HG02759 (cell line): ENCODE measurements around the gene INKA1.
A peak's percentile ranks its signal among the peaks of the same experiment; 100 is the strongest.
"Not testable (repeated sequence)": the region's sequence is repeated elsewhere in the genome, so short reads cannot be mapped to it uniquely, and the experiment has no call there.

Experiments used
- ATAC-seq: cut with Tn5 transposase; IDR thresholded peaks from one replicate; pipeline ENCODE4 v1.9.1; 2021; ENCODE audit warnings: mild to moderate bottlenecking, moderate library complexity; ENCODE audit not compliant: unreplicated experiment

Gene INKA1

DNA sequence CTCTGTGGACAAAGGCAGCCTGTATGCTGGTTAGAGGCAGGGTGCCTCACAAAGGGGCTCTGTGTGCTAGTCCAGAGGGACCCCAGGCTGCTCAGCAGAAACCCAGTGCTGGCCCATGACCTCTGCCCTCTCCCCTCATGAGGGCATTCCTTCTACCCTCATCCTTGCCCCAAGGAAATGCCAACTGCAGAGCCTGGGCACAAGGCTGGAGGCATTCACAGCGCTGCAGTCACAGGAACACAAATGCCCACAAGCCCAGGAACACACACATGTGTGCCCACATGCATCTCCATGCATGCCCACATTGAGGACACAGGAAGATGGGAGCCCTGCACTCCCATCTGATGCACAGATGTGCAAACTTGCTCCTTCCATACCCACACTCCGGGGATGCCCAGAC lies 3.8 kb downstream of the INKA1 start:
- ATAC-seq: no peak

DNA sequence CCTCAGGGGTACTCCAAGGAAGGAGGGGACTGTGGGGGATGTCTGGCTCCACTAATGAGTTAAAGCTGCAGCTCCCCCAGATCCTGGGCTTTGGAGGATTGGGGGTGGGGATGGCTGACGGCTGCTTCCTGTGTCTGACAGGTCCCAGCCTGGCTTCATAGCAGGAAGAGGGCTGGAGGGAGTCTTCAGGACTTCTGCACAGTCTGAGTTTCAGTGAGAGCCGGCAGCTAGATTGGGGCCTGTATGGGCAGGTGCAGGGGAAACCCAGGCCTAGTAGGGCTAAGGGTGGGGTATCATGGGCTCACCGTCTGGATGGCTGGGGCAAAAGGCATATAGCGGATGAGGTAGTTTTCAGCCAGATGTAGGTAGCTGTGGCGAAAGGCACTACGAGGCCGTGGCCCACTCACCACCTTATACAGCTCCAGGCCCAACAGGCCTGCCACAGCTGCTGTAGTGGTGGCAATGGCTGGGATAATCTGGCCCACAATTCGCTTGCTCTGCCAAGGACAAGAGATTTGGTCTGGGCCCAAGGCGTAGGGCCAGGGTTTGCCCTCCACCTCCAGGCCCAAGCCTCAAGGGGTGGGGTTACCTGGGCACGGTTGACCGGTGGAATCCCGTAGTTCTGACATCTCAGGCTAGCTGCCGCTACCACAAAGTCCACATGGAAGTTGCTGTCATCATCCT lies 4.5 kb downstream of the INKA1 start:
- no peak for ATAC-seq

DNA sequence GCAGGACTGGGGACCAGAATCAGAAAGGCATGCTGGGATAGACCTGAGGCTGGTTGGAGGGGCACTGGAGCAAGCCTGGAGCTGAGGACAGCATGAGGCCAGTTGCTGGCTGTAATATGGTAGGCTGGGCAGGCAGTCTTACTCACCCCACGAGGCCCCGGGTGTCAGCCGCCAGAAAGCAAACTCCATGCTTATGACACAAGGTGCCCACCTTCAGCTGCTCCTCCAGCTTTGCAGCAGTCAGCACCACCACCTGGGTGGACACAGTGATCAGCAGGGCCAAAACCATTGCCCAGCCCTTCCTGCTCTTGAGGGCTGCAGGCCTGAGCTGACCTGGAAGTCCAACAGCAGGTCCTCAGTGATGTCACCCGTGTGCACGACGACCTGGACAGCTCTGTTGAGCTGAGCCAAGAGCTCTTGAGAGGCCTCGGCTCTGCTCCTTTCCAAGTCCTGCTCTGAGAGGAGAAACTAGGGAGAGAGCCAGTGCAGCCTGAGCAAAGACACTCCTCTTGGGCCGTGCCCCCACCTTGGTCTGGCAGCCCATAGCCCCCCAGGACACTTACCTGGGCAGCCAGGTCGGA lies 9.9 kb downstream of the INKA1 start:
- no peak for ATAC-seq

DNA sequence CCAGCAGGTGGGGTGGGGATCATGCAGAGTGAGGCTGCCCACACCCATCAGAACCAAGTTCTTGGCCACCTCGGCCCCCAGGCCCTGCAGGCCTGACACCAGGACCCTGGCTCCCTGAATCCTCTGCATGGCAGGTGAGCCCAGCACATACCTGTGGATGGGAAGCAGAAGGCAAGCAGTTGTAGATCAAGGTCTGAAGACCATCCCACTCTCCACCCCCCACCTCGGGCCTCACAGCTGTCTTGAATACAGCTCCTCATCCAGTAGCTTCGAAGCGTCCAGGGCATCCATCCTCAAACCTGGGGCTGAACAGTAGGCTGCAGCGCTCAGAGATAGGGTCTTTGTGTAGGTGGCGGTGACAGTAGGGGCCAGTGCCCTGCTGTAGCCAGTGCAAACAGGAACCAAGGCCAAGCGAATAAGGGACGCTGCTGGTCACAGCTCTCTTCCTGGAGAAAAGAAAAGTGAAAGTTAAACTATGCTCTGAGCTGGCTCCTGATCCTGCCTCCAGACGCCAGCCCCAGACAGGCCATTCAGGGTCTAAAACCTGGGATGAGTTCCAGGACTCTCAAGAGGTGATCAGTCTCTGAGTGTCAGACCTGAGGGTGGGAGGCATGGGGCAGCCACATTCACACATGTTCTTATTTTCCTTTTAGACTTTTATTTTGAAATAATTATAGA lies 10.6 kb downstream of the INKA1 start, which contains the start of gene UBA7:
Gene UBA7 (minus strand): TSS at position 457 of the 678 bp plus-strand sequence. CDS start 166 bp downstream, at position 291.
- peak; percentile 67 for ATAC-seq

DNA sequence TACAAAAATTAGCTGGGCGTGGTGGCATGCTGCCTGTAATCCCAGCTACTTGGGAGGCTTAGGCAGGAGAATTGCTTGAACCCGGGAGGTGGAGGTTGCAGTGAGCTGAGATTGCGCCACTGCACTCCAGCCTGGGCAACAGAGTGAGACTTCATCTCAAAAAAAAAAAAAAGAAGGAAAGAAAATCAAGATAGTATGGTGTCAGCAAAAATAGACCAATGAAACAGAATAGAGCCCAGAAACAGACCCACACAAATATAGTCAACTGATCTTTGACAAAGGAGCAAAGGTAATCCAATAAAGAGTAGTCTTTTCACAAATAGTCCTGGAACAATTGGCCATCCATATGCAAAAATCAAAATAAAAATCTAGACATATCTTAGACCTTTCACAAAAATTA lies 20.1 kb downstream of the INKA1 start:
- ATAC-seq: not testable (repeated sequence)

DNA sequence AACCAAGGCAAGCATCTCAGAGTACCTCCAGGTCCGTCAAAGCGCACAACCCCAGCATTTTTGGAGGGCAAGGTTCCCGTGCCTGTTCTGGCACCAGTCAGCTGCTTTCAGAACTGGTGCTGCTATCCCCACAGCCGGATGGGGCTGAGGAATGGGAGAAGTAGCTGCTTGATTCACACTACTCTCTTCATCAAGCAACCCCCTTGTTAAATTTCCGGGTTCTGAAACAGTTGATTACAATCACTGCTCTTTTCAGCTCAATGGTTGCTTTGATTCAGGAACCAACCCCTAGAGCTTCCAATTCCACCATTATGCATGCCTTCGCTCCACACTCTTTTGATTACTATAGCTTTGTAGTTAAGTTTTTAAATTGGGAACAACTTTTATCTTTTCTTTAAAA lies 23.0 kb downstream of the INKA1 start:
- no peak for ATAC-seq

DNA sequence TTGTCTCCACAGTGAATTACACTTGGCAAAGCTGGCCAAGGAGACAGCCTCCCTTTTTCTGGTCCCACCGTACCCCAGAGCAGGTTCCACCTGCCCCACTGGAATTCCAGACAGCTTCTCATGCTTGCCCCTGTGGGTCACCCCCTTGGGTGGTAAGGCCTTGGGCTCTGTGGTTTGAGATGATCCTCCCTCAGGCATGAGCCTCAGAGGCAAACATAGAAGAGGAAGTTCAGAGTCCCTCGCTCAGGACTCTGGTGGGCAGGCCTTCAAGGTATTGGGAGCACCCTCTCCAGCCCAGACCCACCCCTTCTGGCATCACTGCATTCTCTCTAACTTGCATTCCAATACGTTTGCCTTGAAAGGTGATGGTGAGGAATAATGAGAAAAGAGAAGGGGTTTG lies 28.3 kb downstream of the INKA1 start:
- ATAC-seq: no peak

DNA sequence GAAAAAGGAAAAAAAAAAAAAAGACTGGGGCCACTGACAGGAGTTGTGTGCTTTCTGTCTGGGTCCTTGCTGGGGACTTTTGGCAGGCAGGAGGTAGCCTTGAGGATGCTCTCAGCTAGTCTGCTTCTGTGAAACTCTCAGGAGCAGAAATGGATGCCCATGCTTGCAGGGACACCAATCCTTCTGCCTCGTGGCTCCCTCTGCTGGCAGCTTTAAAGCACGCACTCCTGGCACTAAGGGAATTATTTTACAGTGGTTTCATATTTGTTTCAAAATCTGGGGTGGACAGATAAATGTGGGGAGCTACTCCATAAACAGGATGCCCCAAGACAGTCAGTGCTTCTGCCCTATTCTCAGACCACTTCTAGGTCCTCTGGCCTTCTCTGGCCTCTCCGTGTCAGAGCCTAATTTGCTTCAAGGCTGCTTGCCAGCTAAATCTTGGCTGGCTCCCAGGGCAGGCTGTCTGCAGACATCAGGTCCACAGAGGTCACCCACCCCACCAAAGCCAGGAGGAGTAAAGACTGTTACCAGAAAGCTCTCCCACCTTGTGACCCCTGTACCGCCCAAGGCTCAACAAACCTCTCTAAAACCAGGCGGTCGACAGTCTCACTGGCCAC lies 36.2 kb downstream of the INKA1 start:
- no peak for ATAC-seq

DNA sequence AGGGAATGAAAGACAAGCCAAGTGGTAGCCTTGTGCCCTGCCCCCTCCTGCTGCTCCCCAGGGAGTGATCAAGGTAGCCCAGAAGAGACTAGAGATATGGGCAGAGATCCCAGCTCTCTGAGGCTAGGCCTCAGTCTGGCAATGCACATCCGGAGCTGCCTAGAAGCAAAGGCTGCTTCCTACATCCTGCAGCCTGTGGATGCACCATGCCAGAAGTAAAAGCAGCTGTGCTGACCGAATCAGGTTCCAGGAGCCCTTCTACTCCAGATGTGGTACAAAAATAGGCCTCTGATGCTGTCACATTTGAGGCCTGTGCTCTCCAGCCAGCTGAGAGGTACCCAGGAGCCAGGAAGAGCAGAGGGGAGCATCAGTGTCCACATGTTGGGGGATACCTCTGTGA lies 37.3 kb downstream of the INKA1 start:
- ATAC-seq: no peak

DNA sequence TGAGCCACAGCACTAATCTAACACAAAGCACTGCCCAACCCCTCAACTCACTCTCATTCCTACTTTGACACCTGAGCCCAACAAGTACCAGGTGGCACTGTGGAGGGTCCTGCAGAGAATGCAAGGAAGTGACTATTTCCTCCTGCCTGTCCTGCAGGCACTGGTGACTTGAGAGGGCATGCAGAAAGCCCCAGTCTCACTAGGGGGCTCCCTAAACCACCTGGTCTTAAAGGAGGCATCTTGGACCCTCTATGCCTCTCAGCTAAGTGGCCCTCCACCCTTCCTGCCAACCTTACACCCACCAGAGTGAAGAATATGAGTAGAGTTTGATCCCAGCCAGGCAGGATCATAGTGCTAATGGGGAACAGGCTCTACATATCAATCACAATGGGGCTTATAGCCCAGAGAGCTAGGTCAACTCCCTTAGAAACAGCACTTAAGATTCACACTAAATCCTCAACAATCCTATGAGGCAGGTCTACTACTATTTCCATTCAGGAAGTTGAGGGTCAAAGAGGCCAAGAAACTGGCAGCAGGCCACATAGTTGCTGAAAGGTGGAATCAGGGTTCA lies 38.1 kb downstream of the INKA1 start:
- ATAC-seq: no peak

DNA sequence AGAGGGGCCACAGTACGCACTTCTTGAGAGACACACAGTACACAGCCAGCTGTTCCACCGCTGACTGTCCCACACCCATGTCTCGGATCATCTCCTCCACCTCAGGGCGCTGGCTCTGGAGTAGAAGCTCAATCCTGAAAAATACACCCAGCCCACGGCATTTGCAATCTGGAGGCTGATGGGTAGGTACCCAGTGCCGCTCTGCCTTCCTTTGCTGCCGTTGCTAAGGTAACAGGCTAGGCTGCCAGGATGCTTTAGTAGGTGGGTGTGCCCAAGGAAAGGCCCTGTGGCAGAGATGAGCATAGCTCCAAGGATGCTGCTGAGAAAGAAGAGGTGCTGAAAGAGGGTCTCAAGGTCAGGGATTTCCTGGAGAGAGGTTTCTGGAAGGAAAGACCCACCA lies 38.7 kb downstream of the INKA1 start:
- ATAC-seq: no peak

DNA sequence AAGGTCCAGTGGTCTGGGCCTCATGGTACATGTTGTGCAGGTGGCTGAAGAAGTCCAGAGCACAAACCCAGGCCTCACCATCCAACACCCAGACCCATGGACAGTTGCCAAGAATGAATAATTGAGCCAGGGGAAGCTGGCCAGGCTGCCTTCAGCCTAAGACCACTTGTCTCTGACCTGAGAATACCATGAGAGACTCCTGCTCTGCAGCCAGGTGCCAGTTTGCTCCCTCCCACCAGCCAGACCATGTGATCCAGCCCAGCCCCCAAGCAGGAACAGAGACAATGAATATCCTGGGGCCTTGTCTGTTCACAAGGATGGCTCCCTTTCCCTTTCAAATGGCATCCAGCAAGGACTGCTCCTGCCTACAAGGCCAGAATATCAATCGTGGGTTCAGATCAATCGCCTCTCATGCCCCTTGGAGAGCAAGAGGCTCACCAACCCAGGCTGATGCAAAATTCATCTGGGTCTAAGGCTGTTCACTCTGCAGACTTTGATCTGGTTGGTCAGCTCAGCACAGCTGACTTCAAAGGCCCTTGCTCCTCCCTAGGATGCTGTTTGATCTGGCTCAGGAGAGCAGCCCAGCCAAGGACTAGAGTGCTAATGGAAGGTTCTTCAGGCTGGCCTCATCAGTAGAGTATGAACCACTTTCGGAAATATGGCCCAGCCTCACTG lies 39.9 kb downstream of the INKA1 start:
- no peak for ATAC-seq

DNA sequence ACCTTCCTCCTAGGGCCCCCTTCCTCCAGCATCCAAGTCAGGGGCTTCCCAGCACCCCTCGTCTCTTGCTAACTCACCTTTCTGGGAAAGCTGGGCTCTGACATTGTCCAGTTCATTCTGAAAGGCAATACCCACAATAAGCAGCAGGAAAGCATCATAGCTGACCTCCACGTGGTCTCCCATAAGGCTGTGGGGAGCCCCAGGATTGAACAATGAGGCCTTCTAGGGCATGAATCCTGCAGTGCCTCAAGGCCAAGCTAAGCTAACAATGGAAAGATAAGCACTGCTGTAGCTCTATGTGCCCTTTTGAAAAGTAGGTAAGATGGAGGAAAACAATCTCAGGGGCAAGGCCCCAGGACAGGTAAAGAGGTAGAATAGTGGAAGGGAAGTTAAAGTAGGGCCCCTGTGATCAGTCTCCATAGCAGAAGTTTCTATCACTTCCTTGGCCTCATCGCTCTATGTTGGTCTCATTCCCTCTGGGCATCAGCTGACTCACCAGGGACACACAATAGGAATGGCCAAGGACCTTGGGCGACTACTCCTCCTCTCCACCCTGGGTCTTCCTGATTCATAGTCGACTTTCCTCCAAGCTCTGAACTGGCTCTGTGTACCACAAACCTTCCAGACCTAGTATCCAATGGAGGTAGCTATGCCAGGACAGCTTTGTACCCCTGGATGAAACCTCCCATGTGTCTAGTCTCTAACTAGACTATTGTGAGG lies 41.6 kb downstream of the INKA1 start:
- ATAC-seq: no peak

DNA sequence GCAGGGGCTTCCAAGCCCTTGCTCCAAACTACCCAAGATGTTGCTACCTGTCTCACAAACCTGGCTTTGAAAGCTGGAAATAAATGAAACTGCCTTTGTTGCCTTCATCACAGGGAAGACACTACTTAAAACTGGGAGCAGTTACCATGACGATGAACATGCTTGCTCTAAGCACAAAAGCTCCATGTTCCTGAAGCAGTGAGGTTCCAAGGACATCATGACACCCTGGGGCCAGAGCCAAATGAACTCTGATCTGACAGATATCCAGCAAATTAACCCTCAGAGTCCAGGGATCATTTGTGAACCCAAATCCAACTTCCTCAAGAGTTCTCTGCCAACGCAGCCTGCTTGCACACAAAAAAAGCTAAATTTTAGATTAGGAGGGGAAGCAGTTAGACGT lies 42.6 kb downstream of the INKA1 start:
- no peak for ATAC-seq
